Left ventricle myocardium inferior (tissue), 1 donor: Measurements from ENCODE around the gene WDR27. TPM values are rescaled to one million over a fixed set of nuclear protein-coding genes. Genes with fewer than 3 reads are reported as not detected.

ENCODE experiments used
- DNase-seq: peaks from one replicate; pipeline ENCODE4 v3.0.0-alpha.2; 2020
- H3K27ac ChIP-seq: fragments of 200-600 bp; replicated peaks from 2 replicates; pipeline ENCODE4 v1.8.0; 2021
- H3K27me3 ChIP-seq: fragments of 200-600 bp; 2 replicates; pipeline ENCODE4 v1.8.0; 2021; ENCODE audit warnings: low read depth
- H3K36me3 ChIP-seq: fragments of 200-600 bp; 2 replicates; pipeline ENCODE4 v1.8.0; 2021
- H3K4me1 ChIP-seq: fragments of 200-600 bp; 2 replicates; pipeline ENCODE4 v1.8.0; 2021
- H3K4me3 ChIP-seq: fragments of 200-600 bp; 2 replicates; pipeline ENCODE4 v1.8.0; 2021; ENCODE audit warnings: mild to moderate bottlenecking, moderate library complexity
- H3K9me3 ChIP-seq: fragments of 200-600 bp; replicated peaks from 2 replicates; pipeline ENCODE4 v1.8.0; 2021
- intact Hi-C: fragments of 100-400 bp; cut with micrococcal nuclease; formaldehyde crosslinking; loops from one replicate; pipeline ENCODE4 v1.11.0; 2022
- total RNA-seq: library from RNA; stranded (reverse); fragmentation: NEBNext Ultra II Directional; extraction: Animal tissue kit (Norgen Biotek cat#: 25700); gene quantifications from one replicate; pipeline ENCODE4 v1.2.1, GENCODE V29; 2021
- TF ChIP-seq, protein P1 (sequence below): fragments of 200-600 bp; IDR thresholded peaks from 2 replicates; pipeline ENCODE4 v1.8.0; 2021; ENCODE audit warnings: antibody characterized with exemption, mild to moderate bottlenecking, borderline replicate concordance
- donor health status: DM: no; HTN: yes; CAD: no; lungs with severe emphysema.

WDR27 gene
- total RNA-seq, 1 donor from 2014 or later: 9.1 TPM

DNA sequence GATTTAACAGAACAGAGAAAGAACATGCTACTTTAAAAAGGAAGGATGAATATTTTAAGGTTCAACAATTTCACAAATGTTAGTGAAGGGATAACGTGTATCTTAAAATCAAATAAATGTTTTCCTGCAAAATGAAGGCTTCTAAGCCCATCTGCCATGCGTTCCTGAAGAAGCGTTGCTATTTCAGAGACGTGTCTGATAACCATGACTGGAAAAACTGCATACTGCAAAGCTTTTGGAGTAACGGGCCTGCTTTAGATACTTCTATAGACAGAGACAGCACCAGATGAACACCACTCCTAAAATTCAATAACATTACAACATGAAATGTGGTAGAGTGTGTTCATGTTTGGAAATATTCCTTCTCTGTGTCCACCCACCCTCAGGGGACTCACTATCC, 126.0 kb downstream of the WDR27 start:
- no peak for DNase-seq

GRCh38 chr6:169575365-169575764, 126.5 kb downstream of the WDR27 start:
- intact Hi-C loops: no loop called here
- no peak for DNase-seq
- no peak overlapping the region for H3K4me3 ChIP-seq
- H3K27ac ChIP-seq: no peak overlapping the region
- H3K9me3 ChIP-seq: no peaks in the 10 kb centered on the region
- H3K27me3 ChIP-seq: no peaks in the 10 kb centered on the region
- H3K4me1 ChIP-seq: no peaks in the 10 kb centered on the region
- H3K36me3 ChIP-seq: peaks cover 6% of the 10 kb centered on the region
- TF ChIP-seq, protein P1, sequence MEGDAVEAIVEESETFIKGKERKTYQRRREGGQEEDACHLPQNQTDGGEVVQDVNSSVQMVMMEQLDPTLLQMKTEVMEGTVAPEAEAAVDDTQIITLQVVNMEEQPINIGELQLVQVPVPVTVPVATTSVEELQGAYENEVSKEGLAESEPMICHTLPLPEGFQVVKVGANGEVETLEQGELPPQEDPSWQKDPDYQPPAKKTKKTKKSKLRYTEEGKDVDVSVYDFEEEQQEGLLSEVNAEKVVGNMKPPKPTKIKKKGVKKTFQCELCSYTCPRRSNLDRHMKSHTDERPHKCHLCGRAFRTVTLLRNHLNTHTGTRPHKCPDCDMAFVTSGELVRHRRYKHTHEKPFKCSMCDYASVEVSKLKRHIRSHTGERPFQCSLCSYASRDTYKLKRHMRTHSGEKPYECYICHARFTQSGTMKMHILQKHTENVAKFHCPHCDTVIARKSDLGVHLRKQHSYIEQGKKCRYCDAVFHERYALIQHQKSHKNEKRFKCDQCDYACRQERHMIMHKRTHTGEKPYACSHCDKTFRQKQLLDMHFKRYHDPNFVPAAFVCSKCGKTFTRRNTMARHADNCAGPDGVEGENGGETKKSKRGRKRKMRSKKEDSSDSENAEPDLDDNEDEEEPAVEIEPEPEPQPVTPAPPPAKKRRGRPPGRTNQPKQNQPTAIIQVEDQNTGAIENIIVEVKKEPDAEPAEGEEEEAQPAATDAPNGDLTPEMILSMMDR: no peak

More for the DNA sequence above, 126.0 kb downstream of the WDR27 start:
- intact Hi-C loops: no loop called here
- no peaks in the 10 kb centered on the region for H3K4me1 ChIP-seq
- TF ChIP-seq, protein P1: no peak
- H3K27me3 ChIP-seq: no peaks in the 10 kb centered on the region
- no peak overlapping the region for H3K27ac ChIP-seq
- peaks cover 6% of the 10 kb centered on the region for H3K36me3 ChIP-seq
- no peaks in the 10 kb centered on the region for H3K9me3 ChIP-seq
- no peak overlapping the region for H3K4me3 ChIP-seq

DNA sequence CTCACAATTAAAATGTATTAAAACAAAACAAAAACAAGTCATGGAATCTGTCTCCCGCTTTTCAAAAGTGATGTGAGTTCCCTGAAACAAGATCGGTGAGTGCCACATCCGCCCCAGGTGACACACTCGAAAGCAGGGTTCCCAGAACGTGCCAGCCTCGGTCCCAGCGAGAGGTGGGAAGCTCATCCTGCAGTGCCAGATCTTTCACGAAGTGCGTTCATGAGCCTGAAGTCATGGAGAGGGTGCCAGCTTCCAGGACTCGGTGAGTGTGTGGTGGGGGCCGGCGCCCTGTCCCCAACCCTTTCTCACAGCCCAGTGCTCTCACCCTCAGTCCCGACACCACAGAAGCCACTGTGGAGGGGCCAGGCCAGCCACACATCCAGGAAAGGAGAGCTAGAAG, 127.4 kb downstream of the WDR27 start:
- TF ChIP-seq, protein P1: no peak
- Histone ChIP-seq H3K36me3 (peaks cover 6% of the 10 kb centered on the region), H3K27me3 (no peaks in the 10 kb centered on the region), H3K9me3 (no peaks in the 10 kb centered on the region), H3K4me3 (no peak overlapping the region), H3K27ac (no peak overlapping the region), H3K4me1 (no peaks in the 10 kb centered on the region)
- no peak for DNase-seq
- intact Hi-C loops: no loop called here

DNA sequence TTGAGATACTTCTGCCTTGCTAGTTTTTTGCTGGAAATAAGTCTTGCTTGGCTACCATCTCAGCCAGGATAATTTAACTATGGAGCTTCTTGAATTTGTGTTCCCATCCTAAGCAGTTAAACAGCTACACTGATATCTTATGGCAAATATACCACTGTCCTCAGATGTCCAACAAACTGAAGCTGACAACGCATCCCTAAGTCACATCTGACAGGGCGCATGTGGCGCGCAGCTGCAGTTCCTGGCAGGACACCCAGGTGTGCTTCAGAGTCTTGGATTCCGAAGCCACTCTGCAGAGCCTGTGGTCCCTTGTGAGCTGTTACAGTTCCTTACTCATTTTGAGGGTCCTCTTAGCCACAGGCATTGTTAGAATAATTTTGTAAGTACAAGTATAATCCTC, 127.9 kb downstream of the WDR27 start:
- DNase-seq: no peak
- TF ChIP-seq, protein P1: no peak
- intact Hi-C loops: no loop called here
- H3K4me1 ChIP-seq: no peaks in the 10 kb centered on the region
- peaks cover 5% of the 10 kb centered on the region for H3K36me3 ChIP-seq
- H3K9me3 ChIP-seq: no peaks in the 10 kb centered on the region
- no peak overlapping the region for H3K4me3 ChIP-seq
- no peak overlapping the region for H3K27ac ChIP-seq
- no peaks in the 10 kb centered on the region for H3K27me3 ChIP-seq

GRCh38 chr6:169571123-169571962, 130.5 kb downstream of the WDR27 start:
- no peak overlapping the region for H3K4me3 ChIP-seq
- DNase-seq: no peak
- TF ChIP-seq, protein P1: no peak
- no peaks in the 10 kb centered on the region for H3K9me3 ChIP-seq
- no peaks in the 10 kb centered on the region for H3K4me1 ChIP-seq
- no peak overlapping the region for H3K27ac ChIP-seq
- no peaks in the 10 kb centered on the region for H3K27me3 ChIP-seq
- no peaks in the 10 kb centered on the region for H3K36me3 ChIP-seq
- intact Hi-C loops: no loop called here
